PC-9 (cell line): ENCODE measurements around the gene ERBB3. TPM values are rescaled to one million over a fixed set of nuclear protein-coding genes. Genes with fewer than 3 reads are reported as not detected.

ENCODE experiments used
- BruUV-seq: library from RNA; stranded (reverse); fragments of 400-500 nt; replicated peaks from 2 replicates; lab custom pipeline; 2021; lab: Mats Ljungman, UMichigan
- CTCF ChIA-PET: fragments of 300-600 bp; sonication (Branson Sonifier 250); formaldehyde crosslinking; loops from one replicate; lab custom pipeline; 2022; ENCODE audit warnings: antibody characterized with exemption; lab: Charles Lee
- POLR2A ChIA-PET: fragments of 300-600 bp; sonication (Branson Sonifier 250); formaldehyde crosslinking; loops from one replicate; lab custom pipeline; 2022; ENCODE audit warnings: antibody characterized with exemption; ENCODE audit not compliant: unreplicated experiment; lab: Charles Lee
- DNase-seq, 2 experiments: peaks; one replicate each; pipeline versions ENCODE4 v3.0.0 to v3.0.0-alpha.2; 2015 to 2022; ENCODE audit warnings: mixed read lengths in 1 of 2
- H2AFZ ChIP-seq: fragments of 200-600 bp; sonication (generic); 2 replicates; pipeline ENCODE4 v1.8.1; 2017; ENCODE audit warnings: antibody characterized with exemption
- H3F3A ChIP-seq: fragments of 200-600 bp; sonication (generic); 2 replicates; pipeline ENCODE4 v1.8.1; 2017; ENCODE audit warnings: antibody characterized with exemption, mild to moderate bottlenecking, low read depth; ENCODE audit not compliant: insufficient read depth
- H3K27ac ChIP-seq: fragments of 200-600 bp; sonication (generic); 2 replicates; pipeline ENCODE4 v1.6.1; 2016; ENCODE audit warnings: mixed run types
- H3K27me3 ChIP-seq: fragments of 200-600 bp; sonication (generic); 2 replicates; pipeline ENCODE4 v1.6.1; 2016; ENCODE audit warnings: low read depth, mixed run types; ENCODE audit not compliant: insufficient read depth
- H3K36me3 ChIP-seq: fragments of 200-600 bp; sonication (generic); 2 replicates; pipeline ENCODE4 v1.6.1; 2016; ENCODE audit warnings: low read depth, mixed run types
- H3K4me1 ChIP-seq: fragments of 200-600 bp; sonication (generic); replicated peaks from 2 replicates; pipeline ENCODE4 v1.6.1; 2016; ENCODE audit warnings: mixed run types; ENCODE audit not compliant: insufficient read depth
- H3K4me2 ChIP-seq: fragments of 200-600 bp; sonication (generic); 2 replicates; pipeline ENCODE4 v1.6.1; 2017; ENCODE audit warnings: mixed run types
- H3K4me3 ChIP-seq: fragments of 200-600 bp; sonication (generic); 2 replicates; pipeline ENCODE4 v1.6.1; 2016; ENCODE audit warnings: mixed run types
- H3K79me2 ChIP-seq: fragments of 200-600 bp; sonication (generic); 2 replicates; pipeline ENCODE4 v1.6.1; 2017; ENCODE audit warnings: low read depth, mixed run types
- H3K9me2 ChIP-seq: fragments of 200-600 bp; sonication (generic); 2 replicates; pipeline ENCODE4 v1.8.1; 2017; ENCODE audit warnings: mild to moderate bottlenecking; ENCODE audit not compliant: insufficient read depth
- H3K9me3 ChIP-seq: fragments of 200-600 bp; sonication (generic); 2 replicates; pipeline ENCODE4 v1.8.1; 2016; ENCODE audit warnings: low read depth; ENCODE audit not compliant: insufficient read depth
- H4K20me1 ChIP-seq: fragments of 200-600 bp; sonication (generic); 2 replicates; pipeline ENCODE4 v1.8.1; 2017; ENCODE audit not compliant: insufficient read depth
- CTCF ChIP-seq: fragments of 200-600 bp; sonication (generic); conservative IDR thresholded peaks from 2 replicates; pipeline ENCODE4 v1.6.1; 2017; ENCODE audit warnings: mixed run types, antibody characterized with exemption, mild to moderate bottlenecking, moderate library complexity
- EZH2 ChIP-seq: fragments of 200-600 bp; sonication (generic); IDR thresholded peaks from 2 replicates; pipeline ENCODE4 v1.8.0; 2017; ENCODE audit warnings: antibody characterized with exemption, low read depth
- intact Hi-C: fragments of 100-400 bp; cut with micrococcal nuclease; formaldehyde crosslinking; loops from one replicate; pipeline ENCODE4 v1.10.0; 2022; ENCODE audit not compliant: unreplicated experiment
- total RNA-seq: library from RNA; stranded (reverse); gene quantifications from 2 replicates; pipeline ENCODE4 v1.2.3, GENCODE V29; 2021

The ERBB3 gene
- total RNA-seq, 1 experiment from 2014 or later: 127 TPM

GRCh38 chr12:56143217-56143616 lies 63.3 kb downstream of the ERBB3 start:
- Histone ChIP-seq H3K36me3 (peaks cover 6% of the 10 kb centered on the region; the same call in 1 of the 2 replicates), H3K4me2 (no peak overlapping the region), H3K9me2 (no peaks in the 10 kb centered on the region), H3K27ac (no peak overlapping the region), H3K4me1 (peaks cover 13% of the 10 kb centered on the region), H3K79me2 (no peaks in the 10 kb centered on the region), H2AFZ (no peak overlapping the region), H3F3A (peaks cover 15% of the 10 kb centered on the region), H4K20me1 (no peaks in the 10 kb centered on the region), H3K4me3 (no peak overlapping the region), H3K27me3 (no peaks in the 10 kb centered on the region), H3K9me3 (no peaks in the 10 kb centered on the region)
- no peak for DNase-seq
- BruUV-seq: no TSS peak
- POLR2A ChIA-PET: no interaction called here
- CTCF ChIA-PET: no interaction called here
- intact Hi-C loops: no loop called here
- no peak for TF ChIP-seq EZH2
- no peak for TF ChIP-seq CTCF

- no peak for DNase-seq
- intact Hi-C loops: no loop called here
- TF ChIP-seq CTCF: no peak
- no peak for TF ChIP-seq EZH2
- no peaks in the 10 kb centered on the region for H4K20me1 ChIP-seq
- ChIA-PET POLR2A (interaction anchor here (0.5 to 0.6 kb wide), 2 partner anchors 16 to 493 kb away, joined by 3 to 9 read pairs; no protein-coding TSS in a partner anchor), CTCF (no interaction called here)
- H3K9me3 ChIP-seq: no peaks in the 10 kb centered on the region
- H3F3A ChIP-seq: peaks cover 15% of the 10 kb centered on the region
- H3K4me3 ChIP-seq: no peak overlapping the region
- H3K4me1 ChIP-seq: peaks cover 13% of the 10 kb centered on the region
- H3K9me2 ChIP-seq: no peaks in the 10 kb centered on the region
- no peak overlapping the region for H2AFZ ChIP-seq
- no peak overlapping the region for H3K4me2 ChIP-seq
- no TSS peak for BruUV-seq
- no peak overlapping the region for H3K27ac ChIP-seq
- no peaks in the 10 kb centered on the region for H3K27me3 ChIP-seq
- H3K79me2 ChIP-seq: no peaks in the 10 kb centered on the region
- H3K36me3 ChIP-seq: no peaks in the 10 kb centered on the region; the same call in 1 of the 2 replicates
These were observed 63.9 kb downstream of the ERBB3 start for GRCh38 chr12:56143870-56144269.

- Histone ChIP-seq H3K36me3 (no peaks in the 10 kb centered on the region; the same call in 1 of the 2 replicates), H3K9me3 (no peaks in the 10 kb centered on the region), H4K20me1 (no peaks in the 10 kb centered on the region), H3K9me2 (no peaks in the 10 kb centered on the region), H2AFZ (no peak overlapping the region), H3K27me3 (no peaks in the 10 kb centered on the region), H3K4me2 (no peak overlapping the region), H3K4me1 (peaks cover 14% of the 10 kb centered on the region), H3F3A (peaks cover 15% of the 10 kb centered on the region), H3K79me2 (no peaks in the 10 kb centered on the region), H3K27ac (no peak overlapping the region), H3K4me3 (no peak overlapping the region)
- TF ChIP-seq CTCF: no peak
- no peak for TF ChIP-seq EZH2
- ChIA-PET CTCF (no interaction called here), POLR2A (no interaction called here)
- no TSS peak for BruUV-seq
- peak in 1 of 2 experiments; percentile 13 for DNase-seq
- intact Hi-C loops: no loop called here
These were observed 65.3 kb downstream of the ERBB3 start for GRCh38 chr12:56145217-56145616.
